OCI-LY7 (cell line): ENCODE measurements around the gene CNOT6.
"Not testable (repeated sequence)": the region's sequence is repeated elsewhere in the genome, so short reads cannot be mapped to it uniquely, and the experiment has no call there.

ENCODE experiments used
- EZH2phosphoT487 ChIP-seq: fragments of 200-600 bp; sonication (generic); IDR thresholded peaks from 2 replicates; pipeline ENCODE4 v1.6.1; 2018; ENCODE audit warnings: low read depth, borderline replicate concordance, mild to moderate bottlenecking, mixed run types, antibody characterized with exemption, low read length, moderate library complexity, mixed read lengths
- TF ChIP-seq, protein P1 (sequence below): fragments of 200-600 bp; sonication (generic); conservative IDR thresholded peaks from 2 replicates; pipeline ENCODE4 v1.5.1; 2014; ENCODE audit warnings: mild to moderate bottlenecking, antibody characterized with exemption, low read length, moderate library complexity, mixed read lengths

GRCh38 chr5:180458852-180459673, 35.1 kb upstream of the CNOT6 start:
- TF ChIP-seq, protein P1, sequence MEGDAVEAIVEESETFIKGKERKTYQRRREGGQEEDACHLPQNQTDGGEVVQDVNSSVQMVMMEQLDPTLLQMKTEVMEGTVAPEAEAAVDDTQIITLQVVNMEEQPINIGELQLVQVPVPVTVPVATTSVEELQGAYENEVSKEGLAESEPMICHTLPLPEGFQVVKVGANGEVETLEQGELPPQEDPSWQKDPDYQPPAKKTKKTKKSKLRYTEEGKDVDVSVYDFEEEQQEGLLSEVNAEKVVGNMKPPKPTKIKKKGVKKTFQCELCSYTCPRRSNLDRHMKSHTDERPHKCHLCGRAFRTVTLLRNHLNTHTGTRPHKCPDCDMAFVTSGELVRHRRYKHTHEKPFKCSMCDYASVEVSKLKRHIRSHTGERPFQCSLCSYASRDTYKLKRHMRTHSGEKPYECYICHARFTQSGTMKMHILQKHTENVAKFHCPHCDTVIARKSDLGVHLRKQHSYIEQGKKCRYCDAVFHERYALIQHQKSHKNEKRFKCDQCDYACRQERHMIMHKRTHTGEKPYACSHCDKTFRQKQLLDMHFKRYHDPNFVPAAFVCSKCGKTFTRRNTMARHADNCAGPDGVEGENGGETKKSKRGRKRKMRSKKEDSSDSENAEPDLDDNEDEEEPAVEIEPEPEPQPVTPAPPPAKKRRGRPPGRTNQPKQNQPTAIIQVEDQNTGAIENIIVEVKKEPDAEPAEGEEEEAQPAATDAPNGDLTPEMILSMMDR = not testable (repeated sequence)
- not testable (repeated sequence) for TF ChIP-seq EZH2phosphoT487
